K562 (cell line): ENCODE measurements around the gene MIDN. TPM values are rescaled to one million over a fixed set of nuclear protein-coding genes. Genes with fewer than 3 reads are reported as not detected.
A peak's percentile ranks its signal among the peaks of the same experiment; 100 is the strongest.

Experiments
- ATAC-seq: fragments of 200-7000 bp; cut with Tn5 transposase; 3 replicates; pipeline ENCODE4 v1.9.1; 2020; ENCODE audit warnings: moderate library complexity
- BruUV-seq: library from RNA; stranded (reverse); fragments of 400-500 nt; replicated peaks from 2 replicates; lab custom pipeline; 2021; lab: Mats Ljungman, UMichigan
- CTCF ChIA-PET: fragments of 300-600 bp; formaldehyde crosslinking; extraction: SDS; loops from one replicate; lab custom pipeline; 2021; ENCODE audit warnings: low intra/inter-chr PET ratio; lab: Yijun Ruan, JAX
- POLR2A ChIA-PET: fragments of 300-600, 350-650 bp; sonication (Branson Sonifier 250); formaldehyde crosslinking; extraction: SDS; loops from one replicate; lab custom pipeline; 2021; ENCODE audit warnings: antibody characterized with exemption, inconsistent platforms; lab: Yijun Ruan, JAX
- DNase-seq, 4 experiments: peaks; one replicate each; pipeline versions ENCODE4 v3.0.0 to v3.0.0-alpha.2; 2011 to 2018; ENCODE audit warnings: low spot score in 3 of 4, mixed read lengths in 3 of 4; ENCODE audit errors: extremely low read depth in 1 of 4
- FAIRE-seq: peaks from 2 replicates; lab custom pipeline; 2011; peaks lifted over from hg19 to GRCh38; lab: Jason Lieb, UNC
- H2AFZ ChIP-seq: 2 replicates; pipeline ENCODE4 v1.6.0; 2011; ENCODE audit warnings: low read depth, low read length, control low read depth, inconsistent platforms
- H3K27ac ChIP-seq: fragments of 200-600 bp; 3 replicates; pipeline ENCODE4 v1.8.0; 2011; ENCODE audit warnings: low read depth, mild to moderate bottlenecking, control low read depth, inconsistent platforms, low read length, moderate library complexity, mixed read lengths; ENCODE audit errors: extremely low read depth
- H3K27me3 ChIP-seq, 2 experiments: fragments of 300-600 bp in 1 of 2; 2 replicates in 1 of 2; 3 replicates in 1 of 2; pipeline versions ENCODE4 v1.6.0 to v1.8.0; 2011; ENCODE audit warnings: inconsistent platforms in 2 of 2, low read length in 2 of 2, mild to moderate bottlenecking in 1 of 2, mixed read lengths in 1 of 2, moderate library complexity in 1 of 2; ENCODE audit not compliant: control insufficient read depth in 2 of 2, insufficient read depth in 2 of 2
- H3K36me3 ChIP-seq: fragments of 300-600 bp; 3 replicates; pipeline ENCODE4 v1.8.0; 2011; ENCODE audit warnings: mild to moderate bottlenecking, low read length, inconsistent platforms; ENCODE audit not compliant: control insufficient read depth, insufficient read depth
- H3K4me1 ChIP-seq, 2 experiments: fragments of 200-600 bp in 1 of 2; replicated peaks in 1 of 2; 2 replicates in 1 of 2; 3 replicates in 1 of 2; pipeline versions ENCODE4 v1.5.1 to v1.8.0; 2011; ENCODE audit warnings: inconsistent platforms in 2 of 2, low read length in 2 of 2, mild to moderate bottlenecking in 1 of 2, mixed read lengths in 1 of 2, moderate library complexity in 1 of 2; ENCODE audit not compliant: control insufficient read depth in 2 of 2, insufficient read depth in 2 of 2
- H3K4me2 ChIP-seq: 2 replicates; pipeline ENCODE4 v1.6.1; 2011; ENCODE audit warnings: low read length, control low read depth, inconsistent platforms, mixed read lengths; ENCODE audit not compliant: insufficient read depth
- H3K4me3 ChIP-seq: fragments of 200-600 bp; sonication (generic), shearing (Covaris generic); 2 replicates; pipeline ENCODE4 v1.5.1; 2016; ENCODE audit warnings: control low read depth, inconsistent platforms
- H3K79me2 ChIP-seq: fragments of 200-600 bp; 3 replicates; pipeline ENCODE4 v1.8.0; 2011; ENCODE audit warnings: low read length, inconsistent platforms; ENCODE audit not compliant: control insufficient read depth, insufficient read depth
- H3K9ac ChIP-seq, 2 experiments: 2 replicates each; pipeline versions ENCODE4 v1.6.0 to v1.6.1; 2011; ENCODE audit warnings: low read depth in 2 of 2, low read length in 2 of 2, control low read depth in 1 of 2, inconsistent platforms in 1 of 2, mild to moderate bottlenecking in 1 of 2, mixed read lengths in 1 of 2; ENCODE audit not compliant: insufficient read depth in 1 of 2
- H3K9me1 ChIP-seq: one replicate; pipeline ENCODE4 v1.6.0; 2011; ENCODE audit warnings: inconsistent platforms, mild to moderate bottlenecking, low read length, moderate library complexity; ENCODE audit not compliant: control insufficient read depth, insufficient read depth
- H3K9me3 ChIP-seq: replicated peaks from 2 replicates; pipeline ENCODE4 v1.5.1; 2011; ENCODE audit warnings: low read depth, low read length, inconsistent platforms; ENCODE audit not compliant: control insufficient read depth, insufficient read depth
- H4K20me1 ChIP-seq: replicated peaks from 2 replicates; pipeline ENCODE4 v1.6.1; 2011; ENCODE audit warnings: low read length, inconsistent platforms, mixed read lengths; ENCODE audit not compliant: control insufficient read depth, insufficient read depth
- POLR2G ChIP-seq: fragments of 200-400 bp; formaldehyde crosslinking; IDR thresholded peaks from 2 replicates; pipeline ENCODE4 v1.6.1; 2017; ENCODE audit warnings: low read depth, mild to moderate bottlenecking, antibody characterized with exemption, low read length, moderate library complexity
- TRIM28 ChIP-seq: fragments of 450-650 bp; IDR thresholded peaks from 2 replicates; pipeline ENCODE4 v1.6.1; 2017
- WGBS: fragments of 100-300 bp; shearing (Covaris generic); methylation state at CpG from one replicate; pipeline ENCODE4 v1.1.6; 2016; ENCODE audit warnings: low coverage, mixed read lengths; ENCODE audit not compliant: insufficient coverage; ENCODE audit errors: missing lambda C conversion rate; 5-methylcytosine and 5-hydroxymethylcytosine counted together
- in situ Hi-C: fragments of 300-500 bp; cut with MboI; formaldehyde crosslinking; loops from 4 replicates; pipeline ENCODE4 v1.15.0; 2018; ENCODE audit warnings: inconsistent platforms, mixed read lengths
- intact Hi-C: fragments of 100-400 bp; cut with micrococcal nuclease; formaldehyde crosslinking; loops from 2 replicates; pipeline ENCODE4 v1.14.2; 2022
- polyA plus RNA-seq, 8 experiments: library from polyadenylated mRNA; depleted of rRNA in 4 of 8; stranded (reverse) in 5 of 8; unstranded in 3 of 8; fragments of >200 nt; fragmentation: Nextera tagmentation in 2 of 8; fragmentation: Illumina TruSeq in 1 of 8; extraction: Ambion mirVana in 2 of 8; extraction: Trizol in 1 of 8; gene quantifications; 2 replicates each; pipeline versions ENCODE4 v1.2.1 to v1.2.3, GENCODE V29; 2011 to 2014; ENCODE audit warnings: inconsistent platforms in 1 of 8, missing spikeins in 1 of 8
- total RNA-seq, 7 experiments: library from RNA; depleted of rRNA in 6 of 7; stranded (reverse); fragments of >200 nt in 6 of 7; fragmentation: Illumina TruSeq in 2 of 7; extraction: Trizol in 2 of 7; gene quantifications; 2 replicates each; pipeline versions ENCODE4 v1.2.1 to v1.2.3, GENCODE V29; 2011 to 2021; ENCODE audit warnings: low replicate concordance in 1 of 7

MIDN gene
- total and polyA plus RNA-seq, 9 of the 15 experiments (the other 6 are each of a cell fraction or from before 2014, with no cell fraction given): 0.17 to 120 (median 10.1) TPM

- FAIRE-seq: no peak
- in situ Hi-C loops: loop anchor here (25.0 kb wide), 1 partner anchor 470 kb away; the partner anchor contains the start of gene MISP
- no peak for TF ChIP-seq TRIM28
- peak; percentile 17; the same call in 1 of the 2 replicates for TF ChIP-seq POLR2G
- no peak overlapping the region for H3K4me2 ChIP-seq
- no peaks in the 10 kb centered on the region for H4K20me1 ChIP-seq
- H3K79me2 ChIP-seq: 0 out of 3 replicates have a peak, but pooled peaks cover 2% of the 10 kb centered on the region
- ChIA-PET POLR2A (interaction anchor here (0.6 to 1.5 kb wide), 2 partner anchors 14 to 99 kb away, joined by 3 to 7 read pairs; no protein-coding TSS in a partner anchor), CTCF (no interaction called here)
- H3K9ac ChIP-seq: peak overlapping the region in 1 of 2 experiments; percentile 86; a peak in 2 of 4 replicates
- ATAC-seq: peak; percentile 8; the same call in 2 of the 3 replicates
- WGBS: 82% methylated on average over 11 of the region's 15 CpGs
- H3K4me3 ChIP-seq: no peak overlapping the region
- peaks cover under 1 to 77% of the 10 kb centered on the region in 2 experiments; a peak in 4 of 5 replicates for H3K4me1 ChIP-seq
- H2AFZ ChIP-seq: no peak overlapping the region
- no TSS peak for BruUV-seq
- peaks cover 53% of the 10 kb centered on the region; the same call in 1 of the 3 replicates for H3K36me3 ChIP-seq
- intact Hi-C loops: no loop called here
- no peaks in the 10 kb centered on the region for H3K27me3 ChIP-seq
- no peak for DNase-seq
- no peaks in the 10 kb centered on the region; the same call in 1 of the 2 replicates for H3K9me3 ChIP-seq
- peak overlapping the region; percentile 2; the same call in 1 of the 3 replicates for H3K27ac ChIP-seq
- H3K9me1 ChIP-seq: no peaks in the 10 kb centered on the region
Observed at GRCh38 chr19:1231729-1232637, 16.4 kb upstream of the MIDN start.
